Liver (tissue), 9 donors: ENCODE measurements around the gene FYB2. TPM values are rescaled to one million over a fixed set of nuclear protein-coding genes. Genes with fewer than 3 reads are reported as not detected.

Experiments used
- DNase-seq: peaks from one replicate; pipeline ENCODE4 v3.0.0-alpha.2; 2017; ENCODE audit warnings: low spot score
- H3K27ac ChIP-seq, 2 donors: one replicate each; pipeline ENCODE4 v1.7.0; 2013; ENCODE audit warnings: inconsistent platforms in 2 of 2, low read length in 2 of 2, control low read depth in 1 of 2, low read depth in 1 of 2, mild to moderate bottlenecking in 1 of 2
- H3K27me3 ChIP-seq, 4 donors: one replicate each; pipeline versions ENCODE4 v1.6.1 to v1.7.0; 2013; ENCODE audit warnings: low read length in 3 of 4, inconsistent platforms in 1 of 4, mild to moderate bottlenecking in 1 of 4, moderate library complexity in 1 of 4; ENCODE audit not compliant: control insufficient read depth in 4 of 4, insufficient read depth in 4 of 4
- H3K36me3 ChIP-seq, 4 donors: one replicate each; pipeline versions ENCODE4 v1.6.1 to v1.7.0; 2013; ENCODE audit warnings: low read length in 3 of 4, mild to moderate bottlenecking in 3 of 4, low read depth in 1 of 4, moderate library complexity in 1 of 4; ENCODE audit not compliant: control insufficient read depth in 4 of 4, insufficient read depth in 3 of 4
- H3K4me1 ChIP-seq, 4 donors: one replicate each; pipeline versions ENCODE4 v1.6.1 to v1.7.0; 2013; ENCODE audit warnings: low read length in 3 of 4, mild to moderate bottlenecking in 3 of 4, moderate library complexity in 1 of 4; ENCODE audit not compliant: control insufficient read depth in 4 of 4, insufficient read depth in 4 of 4
- H3K4me3 ChIP-seq, 3 donors: one replicate each; pipeline versions ENCODE4 v1.6.1 to v1.7.0; 2013; ENCODE audit warnings: low read length in 3 of 3, control low read depth in 1 of 3, low read depth in 1 of 3, mild to moderate bottlenecking in 1 of 3
- H3K9ac ChIP-seq, 2 donors: one replicate each; pipeline ENCODE4 v1.7.0; 2013; ENCODE audit warnings: low read length in 2 of 2, mild to moderate bottlenecking in 2 of 2, moderate library complexity in 2 of 2, control low read depth in 1 of 2, low read depth in 1 of 2
- H3K9me3 ChIP-seq, 4 donors: one replicate each; pipeline versions ENCODE4 v1.6.1 to v1.7.0; 2013; ENCODE audit warnings: low read length in 3 of 4; ENCODE audit not compliant: control insufficient read depth in 4 of 4
- EGR1 ChIP-seq, 2 donors: IDR thresholded peaks; 2 replicates each; pipeline ENCODE4 v1.6.1; 2016 to 2018; ENCODE audit warnings: antibody characterized with exemption in 2 of 2, low read depth in 2 of 2
- FOXA1 ChIP-seq: IDR thresholded peaks from 2 replicates; pipeline ENCODE4 v1.6.1; 2016; ENCODE audit warnings: antibody characterized with exemption
- FOXA2 ChIP-seq: IDR thresholded peaks from 2 replicates; pipeline ENCODE4 v1.6.1; 2016; ENCODE audit warnings: antibody characterized with exemption
- GABPA ChIP-seq, 2 donors: IDR thresholded peaks in 1 of 2; conservative IDR thresholded peaks in 1 of 2; 2 replicates each; pipeline ENCODE4 v1.6.1; 2016; ENCODE audit warnings: antibody characterized with exemption in 2 of 2, mild to moderate bottlenecking in 1 of 2, moderate library complexity in 1 of 2
- HNF4A ChIP-seq, 2 donors: conservative IDR thresholded peaks; 2 replicates each; pipeline ENCODE4 v1.6.1; 2016; ENCODE audit warnings: antibody characterized with exemption in 2 of 2, mild to moderate bottlenecking in 2 of 2
- JUND ChIP-seq, 2 donors: IDR thresholded peaks; 2 replicates each; pipeline ENCODE4 v1.6.1; 2016; ENCODE audit warnings: antibody characterized with exemption in 2 of 2
- NR2F2 ChIP-seq: IDR thresholded peaks from 2 replicates; pipeline ENCODE4 v1.6.1; 2016; ENCODE audit warnings: antibody characterized with exemption
- RAD21 ChIP-seq, 2 donors: IDR thresholded peaks; 2 replicates each; pipeline ENCODE4 v1.6.1; 2016; ENCODE audit warnings: antibody characterized with exemption in 2 of 2, mild to moderate bottlenecking in 2 of 2
- RXRA ChIP-seq, 2 donors: IDR thresholded peaks; 2 replicates each; pipeline ENCODE4 v1.6.1; 2017 to 2018; ENCODE audit warnings: antibody characterized with exemption in 2 of 2, mild to moderate bottlenecking in 1 of 2
- SP1 ChIP-seq: IDR thresholded peaks from 2 replicates; pipeline ENCODE4 v1.6.1; 2018; ENCODE audit warnings: antibody characterized with exemption, mild to moderate bottlenecking
- TAF1 ChIP-seq: conservative IDR thresholded peaks from 2 replicates; pipeline ENCODE4 v1.6.1; 2016; ENCODE audit warnings: antibody characterized with exemption, mild to moderate bottlenecking
- WGBS: extraction: QIAGEN DNeasy Blood & Tissue Kit; methylation state at CpG from one replicate; pipeline ENCODE4 v1.1.7; 2013; 5-methylcytosine and 5-hydroxymethylcytosine counted together
- polyA plus RNA-seq, 2 donors: library from polyadenylated mRNA; stranded (reverse) in 1 of 2; unstranded in 1 of 2; fragments of 200-250 nt in 1 of 2; fragments of >200 nt in 1 of 2; fragmentation: Nextera tagmentation in 1 of 2; extraction: Ambion mirVana in 1 of 2; gene quantifications; one replicate each; pipeline versions ENCODE4 v1.2.1 to v1.2.3, GENCODE V29; 2013 to 2015
- total RNA-seq, 2 donors: library from RNA; depleted of rRNA; stranded (reverse); fragments of >200 nt; gene quantifications; one replicate each; pipeline ENCODE4 v1.2.3, GENCODE V29; 2014
- TF ChIP-seq, protein P1 (sequence below): fragments of 150-350 bp; IDR thresholded peaks from 2 replicates; pipeline ENCODE4 v1.5.1; 2017; ENCODE audit warnings: improper control_type of control experiment, low read depth, low read length; ENCODE audit not compliant: missing input control
- TF ChIP-seq, protein P2 (sequence below): IDR thresholded peaks from 2 replicates; pipeline ENCODE4 v1.6.1; 2016; ENCODE audit warnings: antibody characterized with exemption
- TF ChIP-seq, protein P3 (sequence below): IDR thresholded peaks from 2 replicates; pipeline ENCODE4 v1.6.1; 2016; ENCODE audit warnings: antibody characterized with exemption
- TF ChIP-seq, protein P4 (sequence below): IDR thresholded peaks from 2 replicates; pipeline ENCODE4 v1.6.1; 2016; ENCODE audit warnings: antibody characterized with exemption, mild to moderate bottlenecking
- donor health status: healthy.
- donor health status: healthy.
- donor health status: healthy.
- donor health status: healthy.
- donor health status: healthy.

Gene FYB2
- total and polyA plus RNA-seq, 4 donors = 3.3 to 31.3 (median 16.2) TPM

DNA sequence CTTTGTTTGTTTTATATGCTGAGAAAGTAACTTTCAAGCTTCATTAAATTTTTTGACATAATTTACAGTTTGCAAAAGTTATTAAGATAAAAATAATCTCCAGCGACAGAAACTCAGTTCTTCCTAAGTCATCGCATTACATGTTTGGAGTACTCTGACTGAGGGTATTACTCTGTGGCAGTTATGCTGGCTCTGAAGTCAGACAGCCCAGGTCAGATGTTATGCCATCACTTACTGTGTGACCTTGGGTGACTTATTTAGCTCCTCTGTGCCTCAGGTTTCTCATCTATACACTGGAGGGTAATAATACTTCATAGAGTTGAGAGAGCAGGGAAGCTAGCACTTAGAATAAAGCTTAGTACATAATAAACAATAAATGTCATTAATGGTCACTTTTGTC is 147.7 kb downstream of the FYB2 start:
- 90% methylated on average over 2 of the region's 2 CpGs for WGBS
- Histone ChIP-seq H3K36me3 (no peaks in the 10 kb centered on the region), H3K4me1 (no peaks in the 10 kb centered on the region), H3K27me3 (no peaks in the 10 kb centered on the region), H3K9me3 (no peaks in the 10 kb centered on the region), H3K27ac (no peak overlapping the region), H3K9ac (no peak overlapping the region), H3K4me3 (no peak overlapping the region)
- TF ChIP-seq RXRA (IDR thresholded peaks at IDR 0.05) (no peak), NR2F2 (no peak), FOXA2 (no peak), TAF1 (no peak), FOXA1 (no peak), RAD21 (IDR thresholded peaks at IDR 0.05) (no peak), GABPA (IDR thresholded peaks at IDR 0.05 in 1 of 2, conservative IDR thresholded peaks at IDR 0.05 in 1 of 2) (no peak), EGR1 (IDR thresholded peaks at IDR 0.05; ENCODE audit: low read depth in 2 of 2) (no peak), SP1 (no peak), JUND (IDR thresholded peaks at IDR 0.05) (no peak), HNF4A (conservative IDR thresholded peaks at IDR 0.05) (no peak)
- TF ChIP-seq, protein P1, sequence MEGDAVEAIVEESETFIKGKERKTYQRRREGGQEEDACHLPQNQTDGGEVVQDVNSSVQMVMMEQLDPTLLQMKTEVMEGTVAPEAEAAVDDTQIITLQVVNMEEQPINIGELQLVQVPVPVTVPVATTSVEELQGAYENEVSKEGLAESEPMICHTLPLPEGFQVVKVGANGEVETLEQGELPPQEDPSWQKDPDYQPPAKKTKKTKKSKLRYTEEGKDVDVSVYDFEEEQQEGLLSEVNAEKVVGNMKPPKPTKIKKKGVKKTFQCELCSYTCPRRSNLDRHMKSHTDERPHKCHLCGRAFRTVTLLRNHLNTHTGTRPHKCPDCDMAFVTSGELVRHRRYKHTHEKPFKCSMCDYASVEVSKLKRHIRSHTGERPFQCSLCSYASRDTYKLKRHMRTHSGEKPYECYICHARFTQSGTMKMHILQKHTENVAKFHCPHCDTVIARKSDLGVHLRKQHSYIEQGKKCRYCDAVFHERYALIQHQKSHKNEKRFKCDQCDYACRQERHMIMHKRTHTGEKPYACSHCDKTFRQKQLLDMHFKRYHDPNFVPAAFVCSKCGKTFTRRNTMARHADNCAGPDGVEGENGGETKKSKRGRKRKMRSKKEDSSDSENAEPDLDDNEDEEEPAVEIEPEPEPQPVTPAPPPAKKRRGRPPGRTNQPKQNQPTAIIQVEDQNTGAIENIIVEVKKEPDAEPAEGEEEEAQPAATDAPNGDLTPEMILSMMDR = no peak
- TF ChIP-seq, protein P2, sequence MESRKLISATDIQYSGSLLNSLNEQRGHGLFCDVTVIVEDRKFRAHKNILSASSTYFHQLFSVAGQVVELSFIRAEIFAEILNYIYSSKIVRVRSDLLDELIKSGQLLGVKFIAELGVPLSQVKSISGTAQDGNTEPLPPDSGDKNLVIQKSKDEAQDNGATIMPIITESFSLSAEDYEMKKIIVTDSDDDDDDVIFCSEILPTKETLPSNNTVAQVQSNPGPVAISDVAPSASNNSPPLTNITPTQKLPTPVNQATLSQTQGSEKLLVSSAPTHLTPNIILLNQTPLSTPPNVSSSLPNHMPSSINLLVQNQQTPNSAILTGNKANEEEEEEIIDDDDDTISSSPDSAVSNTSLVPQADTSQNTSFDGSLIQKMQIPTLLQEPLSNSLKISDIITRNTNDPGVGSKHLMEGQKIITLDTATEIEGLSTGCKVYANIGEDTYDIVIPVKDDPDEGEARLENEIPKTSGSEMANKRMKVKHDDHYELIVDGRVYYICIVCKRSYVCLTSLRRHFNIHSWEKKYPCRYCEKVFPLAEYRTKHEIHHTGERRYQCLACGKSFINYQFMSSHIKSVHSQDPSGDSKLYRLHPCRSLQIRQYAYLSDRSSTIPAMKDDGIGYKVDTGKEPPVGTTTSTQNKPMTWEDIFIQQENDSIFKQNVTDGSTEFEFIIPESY = no peak
- TF ChIP-seq, protein P3, sequence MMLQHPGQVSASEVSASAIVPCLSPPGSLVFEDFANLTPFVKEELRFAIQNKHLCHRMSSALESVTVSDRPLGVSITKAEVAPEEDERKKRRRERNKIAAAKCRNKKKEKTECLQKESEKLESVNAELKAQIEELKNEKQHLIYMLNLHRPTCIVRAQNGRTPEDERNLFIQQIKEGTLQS = no peak
- TF ChIP-seq, protein P4, sequence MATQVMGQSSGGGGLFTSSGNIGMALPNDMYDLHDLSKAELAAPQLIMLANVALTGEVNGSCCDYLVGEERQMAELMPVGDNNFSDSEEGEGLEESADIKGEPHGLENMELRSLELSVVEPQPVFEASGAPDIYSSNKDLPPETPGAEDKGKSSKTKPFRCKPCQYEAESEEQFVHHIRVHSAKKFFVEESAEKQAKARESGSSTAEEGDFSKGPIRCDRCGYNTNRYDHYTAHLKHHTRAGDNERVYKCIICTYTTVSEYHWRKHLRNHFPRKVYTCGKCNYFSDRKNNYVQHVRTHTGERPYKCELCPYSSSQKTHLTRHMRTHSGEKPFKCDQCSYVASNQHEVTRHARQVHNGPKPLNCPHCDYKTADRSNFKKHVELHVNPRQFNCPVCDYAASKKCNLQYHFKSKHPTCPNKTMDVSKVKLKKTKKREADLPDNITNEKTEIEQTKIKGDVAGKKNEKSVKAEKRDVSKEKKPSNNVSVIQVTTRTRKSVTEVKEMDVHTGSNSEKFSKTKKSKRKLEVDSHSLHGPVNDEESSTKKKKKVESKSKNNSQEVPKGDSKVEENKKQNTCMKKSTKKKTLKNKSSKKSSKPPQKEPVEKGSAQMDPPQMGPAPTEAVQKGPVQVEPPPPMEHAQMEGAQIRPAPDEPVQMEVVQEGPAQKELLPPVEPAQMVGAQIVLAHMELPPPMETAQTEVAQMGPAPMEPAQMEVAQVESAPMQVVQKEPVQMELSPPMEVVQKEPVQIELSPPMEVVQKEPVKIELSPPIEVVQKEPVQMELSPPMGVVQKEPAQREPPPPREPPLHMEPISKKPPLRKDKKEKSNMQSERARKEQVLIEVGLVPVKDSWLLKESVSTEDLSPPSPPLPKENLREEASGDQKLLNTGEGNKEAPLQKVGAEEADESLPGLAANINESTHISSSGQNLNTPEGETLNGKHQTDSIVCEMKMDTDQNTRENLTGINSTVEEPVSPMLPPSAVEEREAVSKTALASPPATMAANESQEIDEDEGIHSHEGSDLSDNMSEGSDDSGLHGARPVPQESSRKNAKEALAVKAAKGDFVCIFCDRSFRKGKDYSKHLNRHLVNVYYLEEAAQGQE = no peak
- DNase-seq = no peak

DNA sequence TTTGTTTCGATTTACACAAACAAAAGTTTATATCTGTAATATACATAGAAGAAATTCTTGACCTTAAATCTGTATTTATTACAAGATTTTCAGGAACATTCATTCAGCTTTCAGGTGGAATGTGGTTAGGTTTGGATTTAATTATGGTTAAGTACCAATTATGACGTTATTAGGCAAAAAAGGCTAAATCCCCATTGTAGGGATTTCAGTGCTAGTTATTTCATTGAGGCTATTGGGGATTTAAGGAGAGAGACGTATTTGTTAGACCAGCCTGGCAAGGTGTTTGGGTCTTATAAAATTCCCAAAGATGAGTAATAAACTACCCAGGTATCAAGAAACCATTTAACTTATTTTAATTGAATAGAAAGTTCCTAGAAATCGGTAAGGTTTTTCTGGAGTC is 148.1 kb downstream of the FYB2 start:
- Histone ChIP-seq H3K4me1 (no peaks in the 10 kb centered on the region), H3K36me3 (no peaks in the 10 kb centered on the region), H3K27me3 (no peaks in the 10 kb centered on the region), H3K9me3 (no peaks in the 10 kb centered on the region), H3K4me3 (no peak overlapping the region), H3K27ac (no peak overlapping the region), H3K9ac (no peak overlapping the region)
- WGBS = 95% methylated on average over 4 of the region's 4 CpGs
- DNase-seq = no peak
- TF ChIP-seq GABPA (IDR thresholded peaks at IDR 0.05 in 1 of 2, conservative IDR thresholded peaks at IDR 0.05 in 1 of 2) = no peak
